Left lung (tissue), 10 donors: Measurements from ENCODE around the gene PSD4. TPM values are rescaled to one million over a fixed set of nuclear protein-coding genes. Genes with fewer than 3 reads are reported as not detected.
A peak's percentile ranks its signal among the peaks of the same experiment; 100 is the strongest.

ENCODE experiments used
- ATAC-seq: fragments of 200-7000 bp; cut with Tn5 transposase; one replicate; pipeline ENCODE4 v1.9.1; 2020; ENCODE audit warnings: moderate library complexity
- DNase-seq, 4 donors: peaks; one replicate each; pipeline ENCODE4 v3.0.0-alpha.2; 2013 to 2020
- H3K27ac ChIP-seq, 2 donors: fragments of 200-600 bp; sonication (generic) in 1 of 2; one replicate each; pipeline versions ENCODE4 v1.5.0 to v1.8.0; 2020 to 2021
- H3K27me3 ChIP-seq, 2 donors: fragments of 200-600 bp; sonication (generic) in 1 of 2; one replicate each; pipeline versions ENCODE4 v1.5.0 to v1.8.0; 2020 to 2021
- H3K36me3 ChIP-seq, 2 donors: fragments of 200-600 bp; sonication (generic) in 1 of 2; one replicate each; pipeline versions ENCODE4 v1.5.0 to v1.8.0; 2020 to 2021
- H3K4me1 ChIP-seq, 2 donors: fragments of 200-600 bp; one replicate each; pipeline ENCODE4 v1.8.0; 2021
- H3K4me3 ChIP-seq, 2 donors: fragments of 200-600 bp; sonication (generic) in 1 of 2; one replicate each; pipeline versions ENCODE4 v1.5.0 to v1.8.0; 2020 to 2021; ENCODE audit warnings: mild to moderate bottlenecking in 1 of 2
- H3K9me3 ChIP-seq, 2 donors: fragments of 200-600 bp; sonication (generic) in 1 of 2; one replicate each; pipeline versions ENCODE4 v1.5.0 to v1.8.0; 2020 to 2021
- intact Hi-C, 2 donors: fragments of 100-400 bp; cut with DNase I; formaldehyde crosslinking; loops; one replicate each; pipeline versions ENCODE4 v1.11.2 to v1.14.2; 2022
- polyA plus RNA-seq, 6 donors: library from polyadenylated mRNA; unstranded; fragments of 120-200 nt; gene quantifications; one replicate each; pipeline ENCODE4 v1.2.1, GENCODE V29; 2013; ENCODE audit not compliant: insufficient read length in 6 of 6
- total RNA-seq, 2 donors: library from RNA; stranded (reverse); fragmentation: NEBNext Ultra II Directional; extraction: Animal tissue kit (Norgen Biotek cat#: 25700); gene quantifications; one replicate each; pipeline ENCODE4 v1.2.1, GENCODE V29; 2021
- TF ChIP-seq, protein P1 (sequence below), 2 donors: fragments of 200-600 bp; sonication (generic) in 1 of 2; IDR thresholded peaks; one replicate each; pipeline versions ENCODE4 v1.5.0 to v1.8.0; 2021; ENCODE audit warnings: antibody characterized with exemption in 2 of 2
- donor health status: DM: no; HTN: yes; CAD: no.
- donor health status: DM: no; HTN: no; CAD: no.

PSD4 gene
- total and polyA plus RNA-seq, 8 donors, result 15.3 to 50.2 (median 20.7) TPM

DNA sequence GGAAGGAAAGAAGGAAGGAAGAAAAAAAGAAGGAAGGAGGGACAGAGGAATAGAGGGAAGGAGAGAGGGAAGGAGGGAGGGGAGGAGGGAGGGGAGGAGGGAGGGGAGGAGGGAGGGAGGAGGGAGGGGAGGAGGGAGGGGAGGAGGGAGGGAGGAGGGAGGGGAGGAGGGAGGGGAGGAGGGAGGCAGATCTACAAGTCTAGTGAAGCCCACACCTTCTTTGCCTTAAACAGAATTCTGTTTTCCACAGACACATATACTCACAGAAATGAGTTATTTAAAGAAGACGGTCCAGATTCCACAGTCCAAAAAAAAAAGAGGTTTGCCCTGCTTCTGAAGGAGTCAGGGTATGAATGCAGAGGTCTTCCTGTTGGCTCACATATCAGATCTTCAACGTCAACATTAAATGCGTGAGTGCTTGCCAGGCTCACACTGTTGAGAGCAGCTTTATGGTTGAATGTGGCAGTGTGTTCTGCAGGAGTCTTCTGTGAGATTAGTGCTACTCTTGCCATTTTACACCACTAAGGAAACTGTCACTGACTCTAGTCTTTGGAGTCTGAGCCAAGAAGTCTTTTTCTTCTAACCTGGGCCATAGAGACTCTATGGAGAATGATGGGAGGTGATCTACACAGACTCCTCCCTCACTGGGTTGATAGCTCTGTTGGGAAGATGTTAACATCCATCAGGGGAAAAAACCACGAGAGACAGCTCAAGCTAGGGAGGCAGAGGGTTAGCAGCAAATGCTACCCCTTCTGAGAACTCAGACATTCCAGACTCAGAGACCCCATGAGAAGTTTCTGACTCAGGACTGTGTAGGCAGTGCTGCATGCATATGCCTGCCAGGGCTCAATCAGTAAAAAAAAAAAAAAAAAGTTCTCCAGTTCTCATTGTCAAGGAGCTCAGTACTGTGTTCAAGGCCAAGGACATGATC, 81.6 kb downstream of the PSD4 start:
- no peak for DNase-seq
- no peak overlapping the region for H3K4me3 ChIP-seq
- H3K9me3 ChIP-seq, result no peaks in the 10 kb centered on the region
- no peak overlapping the region for H3K27ac ChIP-seq
- TF ChIP-seq, protein P1, sequence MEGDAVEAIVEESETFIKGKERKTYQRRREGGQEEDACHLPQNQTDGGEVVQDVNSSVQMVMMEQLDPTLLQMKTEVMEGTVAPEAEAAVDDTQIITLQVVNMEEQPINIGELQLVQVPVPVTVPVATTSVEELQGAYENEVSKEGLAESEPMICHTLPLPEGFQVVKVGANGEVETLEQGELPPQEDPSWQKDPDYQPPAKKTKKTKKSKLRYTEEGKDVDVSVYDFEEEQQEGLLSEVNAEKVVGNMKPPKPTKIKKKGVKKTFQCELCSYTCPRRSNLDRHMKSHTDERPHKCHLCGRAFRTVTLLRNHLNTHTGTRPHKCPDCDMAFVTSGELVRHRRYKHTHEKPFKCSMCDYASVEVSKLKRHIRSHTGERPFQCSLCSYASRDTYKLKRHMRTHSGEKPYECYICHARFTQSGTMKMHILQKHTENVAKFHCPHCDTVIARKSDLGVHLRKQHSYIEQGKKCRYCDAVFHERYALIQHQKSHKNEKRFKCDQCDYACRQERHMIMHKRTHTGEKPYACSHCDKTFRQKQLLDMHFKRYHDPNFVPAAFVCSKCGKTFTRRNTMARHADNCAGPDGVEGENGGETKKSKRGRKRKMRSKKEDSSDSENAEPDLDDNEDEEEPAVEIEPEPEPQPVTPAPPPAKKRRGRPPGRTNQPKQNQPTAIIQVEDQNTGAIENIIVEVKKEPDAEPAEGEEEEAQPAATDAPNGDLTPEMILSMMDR (IDR thresholded peaks at IDR 0.05), result no peak
- no peak for ATAC-seq
- no peaks in the 10 kb centered on the region for H3K36me3 ChIP-seq
- H3K4me1 ChIP-seq, result peaks cover 0 to 10% of the 10 kb centered on the region in 2 donors
- H3K27me3 ChIP-seq, result no peaks in the 10 kb centered on the region
- intact Hi-C loops, result no loop called here

DNA sequence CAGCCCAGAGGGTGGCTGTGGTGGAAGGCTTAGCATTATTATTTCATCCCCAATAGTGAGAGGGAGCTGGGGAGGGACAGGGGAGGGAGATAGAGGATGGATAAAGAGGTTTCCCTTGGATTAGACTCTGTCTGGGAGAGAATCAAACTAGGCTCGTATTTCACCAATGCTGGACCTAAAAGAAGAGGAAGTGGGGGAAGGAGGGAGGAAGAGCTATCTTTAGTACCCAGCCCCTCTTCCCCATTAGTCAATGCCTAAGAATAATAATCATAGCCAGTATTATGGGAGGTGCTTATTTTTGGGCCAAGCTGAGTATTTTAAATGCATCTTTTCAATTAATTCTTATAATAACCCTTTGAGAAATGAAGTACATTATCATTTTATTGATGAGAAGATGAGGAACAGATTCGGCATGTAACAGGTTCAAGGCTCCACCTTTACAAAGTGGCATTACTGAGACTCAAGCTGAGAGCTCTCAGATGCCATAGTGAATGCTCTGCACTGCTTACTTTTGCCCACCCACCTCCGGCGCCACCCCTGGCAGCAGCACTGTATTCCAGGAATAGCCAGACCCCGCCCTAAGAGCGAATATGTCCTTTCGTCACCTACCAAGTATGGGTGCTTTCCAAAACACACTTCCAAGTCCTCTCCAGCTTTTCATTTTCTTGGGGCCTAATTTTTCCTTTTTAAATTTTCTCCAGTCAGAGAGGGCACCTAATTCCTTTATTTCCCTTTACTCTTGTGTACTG, 83.9 kb downstream of the PSD4 start:
- ATAC-seq (peak; percentile 87), DNase-seq (peak in 2 of 4 donors; percentile 51 to 59)
- H3K4me3 ChIP-seq, result no peak overlapping the region
- peaks cover 0 to 10% of the 10 kb centered on the region in 2 donors for H3K4me1 ChIP-seq
- intact Hi-C loops, result no loop called here
- TF ChIP-seq, protein P1 (IDR thresholded peaks at IDR 0.05), result no peak
- H3K9me3 ChIP-seq, result no peaks in the 10 kb centered on the region
- no peaks in the 10 kb centered on the region for H3K27me3 ChIP-seq
- no peak overlapping the region for H3K27ac ChIP-seq
- H3K36me3 ChIP-seq, result no peaks in the 10 kb centered on the region

DNA sequence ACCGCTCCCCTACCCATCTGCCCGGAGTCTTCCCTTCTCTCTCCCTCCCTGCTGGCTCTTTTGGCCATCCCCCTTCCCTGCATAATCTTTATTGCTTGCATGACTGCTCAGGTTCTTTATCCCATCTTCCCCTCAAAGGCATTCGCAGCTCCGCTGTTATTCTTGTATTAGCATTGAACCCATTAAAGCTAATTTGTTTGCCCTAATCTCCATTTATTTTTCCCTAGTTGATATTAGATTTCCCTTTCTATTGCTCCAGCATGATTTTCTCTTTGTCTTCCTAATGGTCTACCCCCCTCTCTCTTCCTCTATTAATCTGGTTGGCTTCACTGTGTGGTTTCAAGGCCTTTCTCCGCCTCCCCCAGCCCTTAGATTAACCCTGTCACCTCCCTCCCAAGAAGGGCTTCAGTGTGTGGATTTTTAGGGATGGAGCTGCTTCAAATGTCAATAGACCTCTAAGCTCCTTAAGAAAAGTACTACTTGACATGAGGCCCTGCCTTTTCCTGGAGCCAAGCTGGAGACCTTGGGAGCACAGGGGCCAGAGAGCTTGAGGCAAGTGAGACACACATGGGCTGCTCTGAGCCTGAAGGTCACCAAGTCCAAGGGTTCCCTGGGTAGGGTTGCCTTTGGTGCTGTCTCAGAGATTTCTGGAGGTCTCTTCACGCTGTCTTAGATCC, 84.8 kb downstream of the PSD4 start:
- ATAC-seq (peak; percentile 76), DNase-seq (no peak)
- intact Hi-C loops, result no loop called here
- Histone ChIP-seq H3K4me1 (peaks cover 0 to 10% of the 10 kb centered on the region in 2 donors), H3K9me3 (no peaks in the 10 kb centered on the region), H3K27me3 (no peaks in the 10 kb centered on the region), H3K36me3 (no peaks in the 10 kb centered on the region), H3K27ac (no peak overlapping the region), H3K4me3 (no peak overlapping the region)
- TF ChIP-seq, protein P1 (IDR thresholded peaks at IDR 0.05), result no peak

Other genes starting within 250 kb of the PSD4 start
- not detected for gene IL36G, start 196.0 kb upstream of the PSD4 start, total RNA-seq
- under 1 TPM in 2 of 6 donors, not detected in 4; 0.23 to 0.28 TPM for gene IL36G, start 196.0 kb upstream of the PSD4 start, polyA plus RNA-seq
- not detected for gene IL36A, start 168.5 kb upstream of the PSD4 start, total RNA-seq
- not detected for gene IL36A, start 168.5 kb upstream of the PSD4 start, polyA plus RNA-seq
- gene IL36B, start 121.1 kb upstream of the PSD4 start, total RNA-seq, result not detected
- not detected for gene IL36B, start 121.1 kb upstream of the PSD4 start, polyA plus RNA-seq
- not detected for gene IL36RN, start 114.8 kb upstream of the PSD4 start, total RNA-seq
- under 1 TPM in 3 of 6 donors, not detected in 3; 0.04 to 0.14 (median 0.10) TPM for gene IL36RN, start 114.8 kb upstream of the PSD4 start, polyA plus RNA-seq
- not detected for gene IL1F10, start 106.0 kb upstream of the PSD4 start, total RNA-seq
- not detected for gene IL1F10, start 106.0 kb upstream of the PSD4 start, polyA plus RNA-seq
- 10 to 100 TPM; 28.6 to 67.1 TPM for gene IL1RN, start 46.4 kb upstream of the PSD4 start, total RNA-seq
- gene IL1RN, start 46.4 kb upstream of the PSD4 start, polyA plus RNA-seq, result 1 to 10 TPM in 5 of 6 donors, under 1 TPM in 1; 0.52 to 2.1 (median 1.3) TPM
- 1 to 10 TPM; 2.6 to 4.8 TPM for gene PAX8, start 105.0 kb downstream of the PSD4 start, total RNA-seq
- gene PAX8, start 105.0 kb downstream of the PSD4 start, polyA plus RNA-seq, result 10 to 100 TPM in 2 of 6 donors, 1 to 10 TPM in 4; 4.9 to 16.8 (median 8.2) TPM